HepG2 (cell line): ENCODE data around the gene CTSZ. TPM values are rescaled to one million over a fixed set of nuclear protein-coding genes. Genes with fewer than 3 reads are reported as not detected.

Experiments
- EEA1 ChIP-seq: sonication (generic); formaldehyde crosslinking; IDR thresholded peaks from 2 replicates; pipeline ENCODE4 v1.5.1; 2020; ENCODE audit warnings: mild to moderate bottlenecking, missing genetic modification reagents, borderline replicate concordance
- JARID2 ChIP-seq: sonication (generic); formaldehyde crosslinking; IDR thresholded peaks from 2 replicates; pipeline ENCODE4 v1.8.1; 2023; ENCODE audit warnings: missing genetic modification reagents, inconsistent platforms; ENCODE audit not compliant: insufficient replicate concordance
- NFKB2 ChIP-seq: sonication (generic); formaldehyde crosslinking; IDR thresholded peaks from 2 replicates; pipeline ENCODE4 v1.4.0; 2020; ENCODE audit warnings: missing genetic modification reagents, borderline replicate concordance
- SP1 ChIP-seq, 2 experiments: fragments of 450-650 bp in 1 of 2; sonication (generic) in 1 of 2; formaldehyde crosslinking in 1 of 2; IDR thresholded peaks; 2 replicates each; pipeline versions ENCODE4 v1.4.0 to v1.6.1; 2016 to 2020; ENCODE audit warnings: missing genetic modification reagents in 1 of 2
- TEAD3 ChIP-seq: optimal IDR thresholded peaks from 2 replicates; pipeline ENCODE3; 2016; ENCODE audit warnings: borderline replicate concordance
- ZBTB42 ChIP-seq: sonication (generic); formaldehyde crosslinking; IDR thresholded peaks from 2 replicates; pipeline ENCODE4 v1.5.0; 2020; ENCODE audit warnings: mild to moderate bottlenecking, missing genetic modification reagents
- ZHX2 ChIP-seq, 2 experiments: sonication (generic) in 1 of 2; formaldehyde crosslinking in 1 of 2; IDR thresholded peaks; 2 replicates each; pipeline versions ENCODE4 v1.6.1 to v1.9.0; 2014 to 2022; ENCODE audit warnings: antibody characterized with exemption in 1 of 2, borderline replicate concordance in 1 of 2, inconsistent platforms in 1 of 2, low read depth in 1 of 2, missing genetic modification reagents in 1 of 2
- ZNF17 ChIP-seq: sonication (generic); formaldehyde crosslinking; IDR thresholded peaks from 2 replicates; pipeline ENCODE4 v1.5.0; 2020; ENCODE audit warnings: mild to moderate bottlenecking, missing genetic modification reagents
- ZNF263 ChIP-seq: sonication (generic); formaldehyde crosslinking; IDR thresholded peaks from 2 replicates; pipeline ENCODE4 v1.4.0; 2020; ENCODE audit warnings: missing genetic modification reagents
- ZNF318 ChIP-seq: sonication (generic); formaldehyde crosslinking; IDR thresholded peaks from 2 replicates; pipeline ENCODE4 v1.4.0; 2020; ENCODE audit warnings: mild to moderate bottlenecking, missing genetic modification reagents
- ZNF546 ChIP-seq: sonication (generic); formaldehyde crosslinking; conservative IDR thresholded peaks from 2 replicates; pipeline ENCODE4 v1.8.1; 2023; ENCODE audit warnings: mild to moderate bottlenecking, missing genetic modification reagents
- polyA plus RNA-seq, 8 experiments: library from polyadenylated mRNA; depleted of rRNA in 3 of 8; stranded (reverse) in 7 of 8; unstranded in 1 of 8; fragments of >200 nt; fragmentation: Illumina TruSeq in 4 of 8; extraction: Trizol in 4 of 8; gene quantifications; 2 replicates each; pipeline versions ENCODE4 v1.2.1 to v1.2.3, GENCODE V29; 2011 to 2016; ENCODE audit warnings: low read depth in 4 of 8, missing spikeins in 1 of 8, mixed read lengths in 1 of 8; ENCODE audit not compliant: insufficient read depth in 1 of 8
- total RNA-seq, 5 experiments: library from RNA; depleted of rRNA; stranded (reverse); fragments of >200 nt; fragmentation: Illumina TruSeq; extraction: Trizol; gene quantifications; 2 replicates each; pipeline ENCODE4 v1.2.3, GENCODE V29; 2016; ENCODE audit warnings: low read depth in 1 of 5
- TF ChIP-seq, protein P1 (sequence below): sonication (generic); formaldehyde crosslinking; IDR thresholded peaks from 2 replicates; pipeline ENCODE4 v1.4.0; 2020; ENCODE audit warnings: mild to moderate bottlenecking, low read depth, missing genetic modification reagents

CTSZ gene
- total and polyA plus RNA-seq, 2 of the 13 experiments (the other 11 are each of a cell fraction or from before 2014, with no cell fraction given), result 0.33 TPM; not detected in 1

GRCh38 chr20:59013031-59013951 lies 6.2 kb upstream of the CTSZ start (continued):
- TF ChIP-seq TEAD3 (no peak), ZNF318 (CRISPR knock-in tag) (no peak), EEA1 (CRISPR knock-in tag) (no peak; the same call in 1 of the 2 replicates), NFKB2 (CRISPR knock-in tag) (peak; percentile 83; the same call in 1 of the 2 replicates), ZNF546 (CRISPR knock-in tag) (peak; percentile 97), ZHX2 (IDR thresholded peaks at IDR 0.05; ENCODE audit: low read depth) (0 out of 2 replicates have a peak, but pooled peaks have one; percentile 43), ZHX2 (CRISPR knock-in tag; IDR thresholded peaks at IDR 0.05; ENCODE audit: borderline replicate concordance) (no peak), ZBTB42 (CRISPR knock-in tag) (0 out of 2 replicates have a peak, but pooled peaks have one; percentile 51), JARID2 (CRISPR knock-in tag) (no peak), ZNF263 (CRISPR knock-in tag) (0 out of 2 replicates have a peak, but pooled peaks have one; percentile 15), ZNF17 (no peak), SP1 (IDR thresholded peaks at IDR 0.05) (no peak), SP1 (CRISPR knock-in tag; IDR thresholded peaks at IDR 0.05) (no peak)
- TF ChIP-seq, protein P1, sequence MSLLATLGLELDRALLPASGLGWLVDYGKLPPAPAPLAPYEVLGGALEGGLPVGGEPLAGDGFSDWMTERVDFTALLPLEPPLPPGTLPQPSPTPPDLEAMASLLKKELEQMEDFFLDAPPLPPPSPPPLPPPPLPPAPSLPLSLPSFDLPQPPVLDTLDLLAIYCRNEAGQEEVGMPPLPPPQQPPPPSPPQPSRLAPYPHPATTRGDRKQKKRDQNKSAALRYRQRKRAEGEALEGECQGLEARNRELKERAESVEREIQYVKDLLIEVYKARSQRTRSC (CRISPR knock-in tag), result no peak
